HL-60 (cell line): Measurements from ENCODE around the gene ZC3H4.
"Not testable (repeated sequence)": the region's sequence is repeated elsewhere in the genome, so short reads cannot be mapped to it uniquely, and the experiment has no call there.

ENCODE experiments used
- DNase-seq, 2 experiments: peaks; one replicate each; pipeline ENCODE4 v3.0.0-alpha.2; 2010 to 2020; ENCODE audit warnings: low read depth in 1 of 2, low spot score in 1 of 2
- H3K27ac ChIP-seq: fragments of 250-450 bp; sonication (Bioruptor Pico); replicated peaks from 2 replicates; pipeline ENCODE4 v1.5.1; 2020; ENCODE audit warnings: mild to moderate bottlenecking, moderate library complexity
- H3K27me3 ChIP-seq: fragments of 250-450 bp; sonication (Bioruptor Pico); 2 replicates; pipeline ENCODE4 v1.5.1; 2021; ENCODE audit warnings: mild to moderate bottlenecking, moderate library complexity; ENCODE audit not compliant: insufficient read depth, poor library complexity, severe bottlenecking
- H3K4me3 ChIP-seq: replicated peaks from 2 replicates; pipeline ENCODE4 v1.5.1; 2011; ENCODE audit warnings: mild to moderate bottlenecking, control low read depth, low read length; ENCODE audit not compliant: insufficient read depth
- GABPA ChIP-seq: IDR thresholded peaks from 2 replicates; pipeline ENCODE4 v1.6.1; 2012; ENCODE audit warnings: low read depth
- POLR2AphosphoS5 ChIP-seq: IDR thresholded peaks from 2 replicates; pipeline ENCODE4 v1.6.1; 2012; ENCODE audit warnings: low read depth
- SPI1 ChIP-seq: IDR thresholded peaks from 2 replicates; pipeline ENCODE4 v1.6.1; 2012; ENCODE audit warnings: low read depth, mild to moderate bottlenecking, borderline replicate concordance
- TF ChIP-seq, protein P1 (sequence below): IDR thresholded peaks from one replicate; pipeline ENCODE4 v1.5.1; 2011; ENCODE audit warnings: low read length, control low read depth, inconsistent platforms; ENCODE audit not compliant: insufficient read depth
- TF ChIP-seq, protein P2 (sequence below): IDR thresholded peaks from 2 replicates; pipeline ENCODE4 v1.6.1; 2012; ENCODE audit warnings: low read depth; ENCODE audit not compliant: insufficient replicate concordance

ZC3H4 gene

DNA sequence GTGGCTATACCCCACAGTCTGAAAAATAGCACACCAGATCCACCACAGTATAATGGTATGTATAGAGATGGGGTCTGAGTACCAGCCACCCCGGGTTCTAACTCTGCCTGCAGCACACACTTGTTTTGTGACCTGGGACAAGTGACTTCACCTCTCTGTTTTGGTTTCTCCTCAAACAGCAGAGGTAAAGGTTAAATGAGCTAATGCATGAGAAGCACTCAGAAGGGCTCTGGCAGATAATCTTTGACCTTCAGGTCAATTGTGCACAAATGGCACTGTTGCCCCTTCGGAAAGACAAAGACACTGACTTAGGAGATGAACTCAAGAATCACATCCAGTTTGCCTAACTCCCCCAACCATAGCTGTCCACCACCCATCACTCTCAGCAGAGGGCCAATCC lies 7.7 kb downstream of the ZC3H4 start:
- no peak overlapping the region for H3K27ac ChIP-seq
- TF ChIP-seq GABPA (no peak), POLR2AphosphoS5 (no peak), SPI1 (no peak)
- TF ChIP-seq, protein P1, sequence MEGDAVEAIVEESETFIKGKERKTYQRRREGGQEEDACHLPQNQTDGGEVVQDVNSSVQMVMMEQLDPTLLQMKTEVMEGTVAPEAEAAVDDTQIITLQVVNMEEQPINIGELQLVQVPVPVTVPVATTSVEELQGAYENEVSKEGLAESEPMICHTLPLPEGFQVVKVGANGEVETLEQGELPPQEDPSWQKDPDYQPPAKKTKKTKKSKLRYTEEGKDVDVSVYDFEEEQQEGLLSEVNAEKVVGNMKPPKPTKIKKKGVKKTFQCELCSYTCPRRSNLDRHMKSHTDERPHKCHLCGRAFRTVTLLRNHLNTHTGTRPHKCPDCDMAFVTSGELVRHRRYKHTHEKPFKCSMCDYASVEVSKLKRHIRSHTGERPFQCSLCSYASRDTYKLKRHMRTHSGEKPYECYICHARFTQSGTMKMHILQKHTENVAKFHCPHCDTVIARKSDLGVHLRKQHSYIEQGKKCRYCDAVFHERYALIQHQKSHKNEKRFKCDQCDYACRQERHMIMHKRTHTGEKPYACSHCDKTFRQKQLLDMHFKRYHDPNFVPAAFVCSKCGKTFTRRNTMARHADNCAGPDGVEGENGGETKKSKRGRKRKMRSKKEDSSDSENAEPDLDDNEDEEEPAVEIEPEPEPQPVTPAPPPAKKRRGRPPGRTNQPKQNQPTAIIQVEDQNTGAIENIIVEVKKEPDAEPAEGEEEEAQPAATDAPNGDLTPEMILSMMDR = no peak
- TF ChIP-seq, protein P2, sequence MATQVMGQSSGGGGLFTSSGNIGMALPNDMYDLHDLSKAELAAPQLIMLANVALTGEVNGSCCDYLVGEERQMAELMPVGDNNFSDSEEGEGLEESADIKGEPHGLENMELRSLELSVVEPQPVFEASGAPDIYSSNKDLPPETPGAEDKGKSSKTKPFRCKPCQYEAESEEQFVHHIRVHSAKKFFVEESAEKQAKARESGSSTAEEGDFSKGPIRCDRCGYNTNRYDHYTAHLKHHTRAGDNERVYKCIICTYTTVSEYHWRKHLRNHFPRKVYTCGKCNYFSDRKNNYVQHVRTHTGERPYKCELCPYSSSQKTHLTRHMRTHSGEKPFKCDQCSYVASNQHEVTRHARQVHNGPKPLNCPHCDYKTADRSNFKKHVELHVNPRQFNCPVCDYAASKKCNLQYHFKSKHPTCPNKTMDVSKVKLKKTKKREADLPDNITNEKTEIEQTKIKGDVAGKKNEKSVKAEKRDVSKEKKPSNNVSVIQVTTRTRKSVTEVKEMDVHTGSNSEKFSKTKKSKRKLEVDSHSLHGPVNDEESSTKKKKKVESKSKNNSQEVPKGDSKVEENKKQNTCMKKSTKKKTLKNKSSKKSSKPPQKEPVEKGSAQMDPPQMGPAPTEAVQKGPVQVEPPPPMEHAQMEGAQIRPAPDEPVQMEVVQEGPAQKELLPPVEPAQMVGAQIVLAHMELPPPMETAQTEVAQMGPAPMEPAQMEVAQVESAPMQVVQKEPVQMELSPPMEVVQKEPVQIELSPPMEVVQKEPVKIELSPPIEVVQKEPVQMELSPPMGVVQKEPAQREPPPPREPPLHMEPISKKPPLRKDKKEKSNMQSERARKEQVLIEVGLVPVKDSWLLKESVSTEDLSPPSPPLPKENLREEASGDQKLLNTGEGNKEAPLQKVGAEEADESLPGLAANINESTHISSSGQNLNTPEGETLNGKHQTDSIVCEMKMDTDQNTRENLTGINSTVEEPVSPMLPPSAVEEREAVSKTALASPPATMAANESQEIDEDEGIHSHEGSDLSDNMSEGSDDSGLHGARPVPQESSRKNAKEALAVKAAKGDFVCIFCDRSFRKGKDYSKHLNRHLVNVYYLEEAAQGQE = no peak
- no peak overlapping the region for H3K4me3 ChIP-seq
- H3K27me3 ChIP-seq = no peaks in the 10 kb centered on the region
- DNase-seq = no peak

DNA sequence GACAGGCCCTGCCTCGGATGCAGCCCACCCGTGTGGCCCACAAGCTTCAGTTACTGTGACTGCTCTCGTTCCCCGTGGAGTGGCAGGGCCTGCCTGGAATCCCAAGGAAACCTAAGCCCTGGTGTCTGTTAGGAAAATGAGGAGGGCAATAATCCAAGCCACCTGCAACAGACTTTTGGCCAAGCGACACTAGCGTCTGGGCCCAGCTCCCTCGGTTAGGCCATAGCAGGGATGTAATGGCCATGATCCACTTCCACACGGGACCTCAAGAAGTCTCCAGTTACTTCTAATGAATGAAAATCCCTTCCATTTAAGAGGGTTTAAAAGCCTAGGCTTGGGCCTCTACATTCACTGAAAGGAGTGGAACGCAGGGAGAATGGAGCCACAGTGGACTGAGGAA lies 8.9 kb downstream of the ZC3H4 start:
- Histone ChIP-seq H3K27ac (no peak overlapping the region), H3K4me3 (no peak overlapping the region), H3K27me3 (no peaks in the 10 kb centered on the region)
- no peak for DNase-seq
- TF ChIP-seq SPI1 (no peak), POLR2AphosphoS5 (no peak), GABPA (no peak)
- TF ChIP-seq, protein P2 = no peak
- TF ChIP-seq, protein P1 = no peak

DNA sequence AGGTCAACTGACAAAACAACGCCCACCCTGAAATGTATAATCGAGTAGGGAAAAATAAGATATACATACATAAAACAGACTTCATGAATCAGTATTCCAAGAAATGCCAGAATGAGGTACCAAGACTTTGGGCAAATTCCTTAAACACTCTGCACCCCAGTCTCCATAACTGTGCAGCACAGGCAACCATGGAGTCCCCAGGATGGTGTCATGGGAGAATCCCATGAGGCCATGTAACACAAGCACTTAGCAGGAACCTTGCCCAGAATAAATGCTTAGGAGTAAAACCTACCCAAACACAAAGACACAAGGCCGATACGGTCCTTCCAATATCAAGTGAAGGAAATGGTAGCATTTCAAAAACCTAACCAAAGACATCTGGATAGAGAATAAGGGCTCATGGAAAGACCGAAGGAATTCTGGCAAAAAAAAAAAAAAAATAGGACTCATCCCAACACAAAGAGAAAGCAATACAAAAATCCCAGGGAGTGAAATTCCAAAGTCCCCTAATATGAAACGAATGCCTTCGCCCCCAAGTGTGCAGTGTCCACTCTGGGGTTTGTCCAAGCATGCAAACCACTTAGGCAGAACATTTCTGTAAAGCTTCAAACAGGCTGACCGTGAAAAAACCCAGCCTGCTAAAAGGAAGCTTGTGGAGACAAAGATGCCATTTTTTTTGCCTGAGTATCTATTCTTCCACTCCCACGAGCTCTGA lies 11.1 kb downstream of the ZC3H4 start:
- no peaks in the 10 kb centered on the region for H3K27me3 ChIP-seq
- TF ChIP-seq POLR2AphosphoS5 = no peak
- no peak for TF ChIP-seq GABPA
- TF ChIP-seq, protein P2 = no peak
- TF ChIP-seq, protein P1 = no peak
- TF ChIP-seq SPI1 = no peak
- no peak overlapping the region for H3K4me3 ChIP-seq
- no peak overlapping the region for H3K27ac ChIP-seq
- no peak for DNase-seq

DNA sequence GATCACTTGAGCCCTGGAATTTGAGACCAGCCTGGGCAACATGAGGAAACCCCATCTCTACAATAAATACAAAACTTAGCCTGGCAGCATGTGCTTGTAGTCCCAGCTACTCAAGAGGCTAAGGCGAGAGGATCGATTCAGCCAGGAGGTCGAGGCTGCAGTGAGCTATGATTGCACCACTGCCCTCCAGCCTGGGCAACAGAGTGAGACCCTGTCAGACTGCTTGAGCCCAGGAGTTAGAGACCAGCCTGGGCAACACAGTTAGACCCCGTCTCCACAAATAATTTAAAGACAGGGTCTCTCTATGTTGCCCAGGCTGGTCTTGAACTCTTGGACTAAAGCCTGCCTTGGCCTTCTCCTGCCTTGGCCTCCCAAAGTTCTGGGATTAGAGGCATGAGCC lies 12.5 kb downstream of the ZC3H4 start:
- H3K4me3 ChIP-seq, H3K27ac ChIP-seq, H3K27me3 ChIP-seq, DNase-seq: not testable (repeated sequence)
